Epithelial cell of proximal tubule (primary cell): ENCODE data around the gene TIA1. TPM values are rescaled to one million over a fixed set of nuclear protein-coding genes. Genes with fewer than 3 reads are reported as not detected.
"Not testable (repeated sequence)": the region's sequence is repeated elsewhere in the genome, so short reads cannot be mapped to it uniquely, and the experiment has no call there.

Source experiments
- DNase-seq: peaks from one replicate; pipeline ENCODE4 v3.0.0-alpha.2; 2011; ENCODE audit warnings: low read depth
- H3K4me3 ChIP-seq: 2 replicates; pipeline ENCODE4 v1.5.1; 2011; ENCODE audit warnings: low read depth, mild to moderate bottlenecking, low read length
- CTCF ChIP-seq: conservative IDR thresholded peaks from 2 replicates; pipeline ENCODE4 v1.5.1; 2012; ENCODE audit warnings: low read depth, mild to moderate bottlenecking, low read length
- total RNA-seq: library from RNA; depleted of rRNA; stranded (reverse); fragments of >200 nt; gene quantifications from 2 replicates; pipeline ENCODE4 v1.2.3, GENCODE V29; 2015

TIA1 gene
- total RNA-seq, 1 donor from 2014 or later = 58.0 TPM

GRCh38 chr2:70201225-70201768 is 47.1 kb downstream of the TIA1 start:
- no peak for TF ChIP-seq CTCF
- no peak for DNase-seq
- H3K4me3 ChIP-seq = no peak overlapping the region

- TF ChIP-seq CTCF = no peak
- H3K4me3 ChIP-seq = no peak overlapping the region
- no peak for DNase-seq
These were observed 49.0 kb downstream of the TIA1 start for GRCh38 chr2:70199320-70199864.

- DNase-seq = no peak
- TF ChIP-seq CTCF = no peak
- H3K4me3 ChIP-seq = no peak overlapping the region
These were observed 55.9 kb downstream of the TIA1 start for GRCh38 chr2:70192516-70192915.

GRCh38 chr2:70191244-70191735 is 57.1 kb downstream of the TIA1 start:
- TF ChIP-seq CTCF = no peak
- no peak for DNase-seq
- H3K4me3 ChIP-seq = peak overlapping the region; percentile 61

- peak; percentile 88 for DNase-seq
- H3K4me3 ChIP-seq = peak within 1 kb of the TSS; percentile 61
- peak; percentile 17 for TF ChIP-seq CTCF
These were observed 57.8 kb downstream of the TIA1 start, which contains the start of gene C2orf42 for GRCh38 chr2:70190418-70191243. C2orf42 (minus strand) TSS chr2:70191019; CDS start chr2:70181985, 9,034 bp downstream.

- no peak overlapping the region for H3K4me3 ChIP-seq
- DNase-seq = peak; percentile 36
- TF ChIP-seq CTCF = no peak
These were observed 60.0 kb downstream of the TIA1 start for GRCh38 chr2:70188460-70188859.

GRCh38 chr2:70187170-70187569 is 61.3 kb downstream of the TIA1 start:
- not testable (repeated sequence) for H3K4me3 ChIP-seq, DNase-seq
